HK-2 (cell line): ENCODE measurements around the gene CEP290.
"Not testable (repeated sequence)": the region's sequence is repeated elsewhere in the genome, so short reads cannot be mapped to it uniquely, and the experiment has no call there.

ENCODE experiments used
- DNase-seq: peaks from one replicate; pipeline ENCODE4 v3.0.0-alpha.2; 2018; ENCODE audit not compliant: unreplicated experiment

The CEP290 gene

DNA sequence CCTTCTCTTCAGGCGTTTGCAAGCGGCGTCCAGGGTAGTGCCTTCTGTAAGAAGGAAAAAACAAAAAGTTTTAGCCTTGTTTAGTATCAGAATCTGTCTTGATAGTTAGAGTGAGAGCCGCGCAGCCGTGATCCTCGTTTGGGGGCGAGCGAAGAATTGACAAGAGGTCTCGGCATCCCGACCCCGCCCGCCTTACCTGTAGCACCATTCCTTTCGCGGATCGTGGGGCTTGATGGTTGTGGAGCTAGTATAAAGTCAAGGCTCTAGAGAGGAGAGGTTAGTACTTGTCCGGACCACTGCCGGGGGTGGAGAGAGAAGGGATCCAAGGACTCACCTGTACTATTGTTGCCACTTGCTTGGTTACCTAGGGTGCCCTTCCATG lies 713 bp upstream of the CEP290 start:
- DNase-seq = no peak

DNA sequence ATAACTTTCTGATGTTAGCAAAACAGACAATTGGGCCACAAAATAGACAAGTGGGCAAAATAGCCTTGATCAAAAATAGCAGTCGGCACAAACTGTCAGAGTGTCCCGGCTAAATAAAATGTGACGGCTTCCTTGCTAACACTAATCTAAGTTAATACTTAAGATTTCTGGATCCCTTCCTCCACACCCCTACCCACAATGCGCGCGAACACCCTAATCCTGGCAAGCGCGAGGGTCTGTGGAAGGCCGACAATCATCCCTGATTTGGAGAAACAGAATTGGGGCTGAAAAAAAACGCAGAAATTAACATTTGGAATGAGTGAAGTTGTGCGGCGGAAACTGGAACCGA lies 489 bp downstream of the CEP290 start:
- no peak for DNase-seq

DNA sequence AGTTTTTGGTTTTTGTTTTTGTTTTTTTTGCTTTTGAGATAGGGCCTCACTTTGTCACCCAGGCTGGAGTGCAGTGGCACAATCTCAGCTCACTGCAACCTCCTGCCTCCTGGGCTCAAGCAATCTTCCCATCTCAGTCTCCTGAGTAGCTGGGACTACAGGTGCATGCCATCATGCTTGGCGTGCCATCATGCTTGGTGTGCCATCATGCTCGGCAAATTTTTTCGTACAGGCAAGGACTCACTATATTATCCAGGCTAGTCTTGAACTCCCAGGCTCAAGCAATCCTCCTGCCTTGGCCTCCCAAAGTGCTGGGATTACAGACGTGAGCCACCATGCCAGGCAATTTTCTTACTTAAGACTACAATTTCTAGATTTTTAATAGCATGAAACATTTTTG lies 2.2 kb downstream of the CEP290 start:
- DNase-seq = not testable (repeated sequence)

DNA sequence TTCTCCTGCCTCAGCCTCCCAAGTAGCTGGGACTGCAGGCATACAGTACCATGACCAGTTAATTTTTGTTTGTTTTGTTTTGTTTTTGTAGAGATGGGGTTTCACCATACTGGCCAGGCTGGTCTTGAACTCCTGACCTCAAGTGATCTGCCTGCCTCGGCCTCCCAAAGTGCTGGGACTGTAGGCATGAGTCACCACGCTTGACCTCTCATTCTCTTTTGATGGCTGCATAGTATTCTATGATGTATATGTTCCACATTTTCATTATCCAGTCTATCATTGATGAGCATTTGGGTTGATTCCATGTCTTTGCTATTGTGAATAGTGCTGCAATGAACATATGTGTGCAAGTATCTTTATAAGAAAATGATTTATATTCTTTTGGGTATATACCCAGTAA lies 8.7 kb downstream of the CEP290 start:
- not testable (repeated sequence) for DNase-seq

DNA sequence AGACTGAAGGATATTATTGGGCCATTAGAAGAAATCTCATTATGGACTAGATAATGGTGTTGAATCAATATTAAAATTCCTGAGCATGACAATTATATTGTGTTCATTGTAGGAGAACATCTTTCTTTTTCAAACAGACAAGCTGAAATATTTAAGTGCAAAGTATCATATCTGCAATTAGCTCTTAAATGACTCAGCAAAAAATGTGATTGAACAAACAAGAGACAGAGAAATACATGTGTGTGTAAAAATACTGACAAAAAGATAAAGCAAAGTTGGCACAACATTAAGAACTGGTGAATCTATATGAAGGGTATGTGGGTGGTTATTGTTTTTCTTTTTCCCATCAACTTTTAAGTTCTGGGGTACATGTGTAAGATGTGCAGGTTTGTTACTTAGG lies 9.5 kb downstream of the CEP290 start:
- no peak for DNase-seq

DNA sequence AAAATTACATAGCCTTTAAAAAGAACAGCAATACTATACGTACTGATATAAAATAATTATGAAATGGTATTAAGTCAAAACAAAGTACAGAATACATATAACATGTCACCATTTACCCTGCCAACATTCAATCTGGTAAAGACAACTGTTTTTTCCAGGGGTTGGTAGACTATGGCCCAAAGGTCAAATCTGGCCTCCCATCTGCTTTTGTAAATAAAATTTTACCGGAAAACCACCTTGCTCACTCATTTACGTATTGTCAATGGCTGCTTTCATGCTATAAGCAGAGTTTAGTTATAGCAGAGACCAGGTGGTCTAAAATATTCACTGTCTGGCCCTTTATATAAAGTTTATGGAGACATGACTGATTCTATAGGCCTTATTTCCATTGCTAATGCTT lies 14.0 kb downstream of the CEP290 start:
- DNase-seq = no peak

DNA sequence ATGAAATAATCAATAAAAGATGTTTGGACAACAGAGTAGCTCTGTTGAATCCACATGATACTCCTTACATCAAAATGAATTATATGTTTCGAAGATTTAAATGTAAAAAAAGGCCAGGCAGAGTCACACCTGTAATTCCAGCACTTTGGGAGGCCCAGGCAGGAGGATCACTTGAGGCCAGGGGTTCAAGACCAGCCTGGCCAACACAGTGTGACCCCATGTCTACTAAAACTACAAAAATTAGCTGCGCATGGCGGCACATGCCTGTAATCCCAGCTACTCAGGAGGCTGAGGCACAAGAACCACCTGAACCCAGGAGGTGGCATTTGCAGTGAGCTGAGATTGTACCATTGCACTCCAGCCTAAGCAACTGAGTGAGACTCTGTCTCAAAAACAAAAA lies 14.8 kb downstream of the CEP290 start:
- DNase-seq = no peak

DNA sequence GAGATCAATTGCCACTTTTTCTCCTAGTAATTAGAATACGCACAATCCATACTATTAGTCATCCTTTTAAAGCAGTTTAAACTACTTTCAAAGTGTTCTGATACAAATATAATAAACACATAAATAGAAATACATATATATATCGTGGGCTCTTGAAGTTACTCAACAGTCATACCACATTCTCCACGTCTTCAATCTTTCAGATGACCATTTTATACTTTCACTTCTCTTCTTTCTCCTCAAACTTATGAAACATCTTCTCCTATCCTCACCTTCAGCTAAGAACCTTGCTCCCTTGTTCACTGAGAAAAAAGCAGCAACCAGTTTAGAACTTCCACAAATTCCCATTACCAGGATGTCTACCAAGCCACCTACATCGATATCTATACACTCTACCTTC lies 19.2 kb downstream of the CEP290 start:
- no peak for DNase-seq

DNA sequence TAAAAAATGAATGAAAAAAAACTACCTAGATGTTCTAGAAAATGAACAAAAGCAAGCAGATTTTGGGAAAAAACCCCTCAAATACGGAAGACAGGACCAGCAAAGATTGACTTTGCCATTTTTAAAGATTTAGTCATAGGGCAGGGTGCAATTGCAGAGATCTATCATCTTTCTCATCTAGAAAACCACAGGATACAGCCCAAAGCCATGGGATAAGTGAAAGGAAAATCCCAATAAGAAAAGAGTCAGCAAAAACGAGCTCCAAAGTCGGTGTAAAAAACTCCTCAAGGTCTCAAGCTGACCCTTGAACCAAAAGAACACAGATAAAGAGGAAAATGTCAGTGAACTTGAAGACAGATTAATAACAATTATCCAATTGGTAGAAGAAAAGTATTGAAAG lies 28.0 kb downstream of the CEP290 start:
- no peak for DNase-seq

DNA sequence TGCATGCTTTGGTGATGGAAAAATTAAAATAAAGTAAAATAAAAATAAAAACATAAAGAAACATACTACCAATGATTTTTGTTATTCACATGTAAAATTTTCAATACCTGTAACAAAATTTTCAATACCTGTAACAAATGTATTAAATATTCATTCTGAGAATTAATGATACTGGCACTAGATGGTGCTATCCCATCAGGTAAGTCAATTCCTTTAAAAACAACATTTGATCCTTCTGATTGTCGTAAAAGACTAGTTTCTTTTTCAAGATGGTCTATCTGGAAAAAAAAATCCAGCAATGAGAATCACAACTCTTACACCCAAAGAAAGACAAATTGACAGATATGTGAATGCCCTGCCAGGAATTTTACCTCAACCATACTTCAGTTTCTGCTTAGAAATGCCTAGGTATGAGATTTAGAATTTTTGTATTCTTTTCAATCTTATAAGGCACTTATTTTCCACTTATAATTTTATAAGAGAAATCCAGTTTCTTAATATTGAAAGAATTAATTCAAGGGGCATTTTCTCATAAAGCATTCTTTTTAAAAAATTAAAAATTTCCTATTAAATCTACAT lies 30.7 kb downstream of the CEP290 start:
- no peak for DNase-seq

DNA sequence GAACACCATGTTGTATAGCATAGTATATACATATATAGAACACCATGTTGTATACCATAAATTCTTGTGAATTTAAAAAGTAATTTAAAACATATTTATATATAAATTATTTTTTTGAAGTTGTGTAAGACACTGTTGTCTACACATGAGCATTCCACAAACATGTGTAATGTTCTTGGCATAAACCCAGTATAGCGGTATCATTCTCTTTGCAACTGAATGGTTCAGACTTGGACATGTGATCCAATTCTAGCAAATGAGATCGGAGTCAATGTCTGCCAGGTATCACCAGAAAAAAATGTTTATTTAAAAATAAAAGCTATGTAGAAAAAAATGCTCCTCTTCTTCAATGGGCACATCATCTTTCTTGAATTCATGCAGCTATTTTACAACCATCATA lies 33.9 kb downstream of the CEP290 start:
- DNase-seq = no peak

DNA sequence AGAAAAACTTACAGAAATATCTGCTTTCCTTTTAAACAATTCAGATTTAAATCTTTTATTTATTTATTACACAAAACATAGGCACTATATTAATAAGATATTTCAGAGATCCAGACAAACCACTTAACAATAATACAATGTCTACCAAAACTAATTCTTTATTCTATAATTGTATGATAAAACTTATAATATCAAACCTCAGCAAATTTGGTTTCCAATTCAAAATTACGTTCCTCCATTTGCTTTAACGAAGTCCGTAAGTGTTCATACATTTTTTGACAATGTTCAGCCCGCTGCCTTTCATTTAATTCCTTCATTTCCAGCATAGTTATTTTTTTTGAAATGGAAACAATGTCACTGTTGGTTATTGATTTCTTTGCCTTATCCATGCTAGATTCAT lies 48.3 kb downstream of the CEP290 start:
- no peak for DNase-seq

DNA sequence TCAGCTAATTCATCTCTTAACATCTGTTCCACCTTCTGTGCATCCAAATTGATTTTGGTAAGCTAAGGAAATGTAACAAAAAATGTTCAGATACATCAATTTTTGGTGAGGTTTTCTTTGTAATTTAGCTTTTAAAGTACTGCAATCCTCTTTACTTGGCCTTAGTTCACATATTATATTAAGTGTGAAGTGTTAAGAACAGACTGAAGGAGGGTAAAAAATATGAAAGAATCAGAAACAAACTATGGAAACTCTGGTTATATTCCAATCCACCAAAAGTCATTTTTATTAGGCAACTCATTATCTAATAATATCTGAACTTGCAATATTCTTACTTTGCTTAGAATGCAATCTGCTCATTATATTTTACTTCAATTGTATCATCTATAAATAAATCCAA lies 49.1 kb downstream of the CEP290 start:
- DNase-seq = no peak

DNA sequence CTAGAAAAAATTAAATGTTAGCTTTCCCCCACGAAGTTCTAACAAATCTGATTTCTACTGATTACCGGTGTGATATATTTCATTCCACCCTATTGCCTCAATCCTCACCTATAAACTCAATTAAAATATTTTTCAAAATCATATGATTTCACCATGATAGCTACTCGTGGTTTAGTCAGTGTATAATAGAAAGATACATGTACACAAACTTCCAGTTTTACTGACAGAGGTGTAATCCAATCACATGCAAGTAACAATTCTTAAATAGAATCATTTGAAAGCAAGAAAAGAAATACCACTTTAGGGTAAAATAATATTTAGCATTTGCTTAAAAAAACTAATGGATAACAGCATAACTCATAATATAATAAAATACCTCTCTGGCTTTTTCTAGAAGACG lies 57.7 kb downstream of the CEP290 start:
- no peak for DNase-seq

DNA sequence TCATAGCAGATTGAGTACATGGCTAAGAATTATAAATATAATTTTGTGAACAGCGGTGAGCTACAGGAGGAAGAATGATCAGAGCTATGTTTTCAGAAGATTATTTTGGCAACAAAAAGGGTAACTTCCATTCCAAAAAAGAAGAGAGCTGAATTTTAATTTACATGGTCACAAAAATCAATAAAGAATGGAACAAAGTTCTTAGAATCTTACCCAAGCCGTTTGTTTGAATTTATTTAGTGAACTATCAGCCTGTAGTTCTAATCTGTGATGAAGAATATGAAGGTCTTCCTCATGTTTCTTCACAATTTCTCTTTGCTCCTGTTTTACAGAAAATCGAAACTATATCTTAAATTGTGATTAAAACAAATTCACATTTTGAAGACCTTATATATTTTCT lies 58.3 kb downstream of the CEP290 start:
- no peak for DNase-seq

DNA sequence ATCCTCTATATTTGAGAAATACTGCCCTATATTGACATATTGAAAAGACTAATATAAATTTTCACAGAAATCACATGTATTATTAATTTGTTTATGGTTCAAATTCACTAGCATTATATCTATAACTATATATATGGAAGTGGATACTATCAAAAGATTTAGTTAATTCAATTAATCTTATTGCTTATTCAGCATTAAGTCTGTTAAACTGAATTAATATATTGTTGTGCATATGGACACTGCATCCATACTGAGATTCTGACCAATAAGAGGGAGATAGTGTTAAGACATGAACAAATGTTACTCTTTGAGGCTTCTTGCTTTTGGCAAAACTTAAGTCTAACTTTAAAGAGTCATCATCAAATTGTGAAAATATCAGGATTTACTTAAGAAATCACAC lies 60.6 kb downstream of the CEP290 start:
- no peak for DNase-seq

DNA sequence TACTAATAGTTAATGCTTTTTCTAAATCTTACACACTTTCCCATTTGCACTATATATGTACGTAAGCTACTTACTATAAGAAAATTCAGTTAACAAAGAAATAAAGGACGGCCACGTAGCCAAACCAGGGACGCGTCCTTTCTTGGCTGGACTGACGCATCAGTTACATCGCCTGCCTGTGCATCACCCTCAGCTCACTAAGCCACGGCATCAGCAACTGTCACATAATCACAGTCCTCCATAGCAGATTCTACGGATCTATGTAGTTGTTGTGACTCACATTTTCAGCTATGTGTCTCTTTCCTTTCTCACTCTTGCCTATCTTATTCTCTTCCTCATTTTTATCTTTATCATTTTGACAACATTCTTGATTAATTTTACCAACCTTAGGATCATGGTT lies 74.6 kb downstream of the CEP290 start:
- DNase-seq = no peak

DNA sequence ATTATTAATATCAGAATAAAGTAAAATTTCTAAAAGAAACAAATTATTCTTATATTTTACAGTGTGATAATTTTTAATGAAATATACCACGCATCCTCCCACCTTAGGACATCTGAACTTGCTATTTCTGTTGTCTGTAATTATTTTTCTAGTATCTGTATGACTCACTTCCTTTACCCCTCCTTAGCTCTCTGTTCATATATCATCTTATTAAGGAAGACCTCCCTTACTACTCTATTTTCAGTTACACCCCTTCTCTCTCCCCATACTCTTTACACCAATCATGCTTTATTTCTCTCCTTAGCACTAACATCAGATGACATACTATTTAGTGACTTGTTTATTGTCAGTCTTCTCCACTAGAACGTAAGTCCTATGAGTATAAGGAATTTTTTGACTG lies 78.5 kb downstream of the CEP290 start:
- no peak for DNase-seq

DNA sequence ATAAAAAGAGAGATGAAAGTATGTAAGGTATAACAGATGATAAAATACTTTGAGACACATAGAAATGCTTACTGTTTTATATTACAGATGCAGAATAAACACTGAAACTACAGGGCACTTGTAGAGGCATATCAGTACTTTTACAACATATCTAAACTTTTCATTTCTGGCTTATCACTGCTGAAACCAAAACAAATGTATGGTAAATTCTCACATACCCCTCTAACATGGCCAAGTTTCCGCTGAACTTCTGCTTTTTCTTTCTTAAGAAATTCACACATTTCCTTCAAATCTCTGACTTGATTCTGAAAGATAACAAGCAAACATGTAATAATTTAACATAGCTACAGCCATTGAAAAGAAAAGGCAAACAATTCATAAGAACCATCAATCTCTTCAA lies 79.4 kb downstream of the CEP290 start:
- DNase-seq = no peak

DNA sequence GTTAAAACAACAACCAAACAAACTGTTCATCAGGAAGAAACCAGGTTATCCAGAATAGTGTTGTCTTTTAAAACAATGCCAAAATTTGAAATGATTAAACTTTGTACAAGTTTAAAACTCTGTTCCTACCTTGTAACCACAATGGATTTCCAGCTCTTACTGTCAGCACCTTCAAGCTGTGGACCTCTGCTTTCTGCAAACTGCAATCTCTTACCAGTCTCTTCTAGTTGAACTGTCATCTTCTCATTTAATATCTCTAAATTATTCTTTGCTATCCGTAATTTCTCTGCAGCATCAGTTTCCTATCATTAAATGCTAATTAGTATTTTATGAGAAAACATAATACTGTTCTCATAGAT lies 83.2 kb downstream of the CEP290 start:
- no peak for DNase-seq

DNA sequence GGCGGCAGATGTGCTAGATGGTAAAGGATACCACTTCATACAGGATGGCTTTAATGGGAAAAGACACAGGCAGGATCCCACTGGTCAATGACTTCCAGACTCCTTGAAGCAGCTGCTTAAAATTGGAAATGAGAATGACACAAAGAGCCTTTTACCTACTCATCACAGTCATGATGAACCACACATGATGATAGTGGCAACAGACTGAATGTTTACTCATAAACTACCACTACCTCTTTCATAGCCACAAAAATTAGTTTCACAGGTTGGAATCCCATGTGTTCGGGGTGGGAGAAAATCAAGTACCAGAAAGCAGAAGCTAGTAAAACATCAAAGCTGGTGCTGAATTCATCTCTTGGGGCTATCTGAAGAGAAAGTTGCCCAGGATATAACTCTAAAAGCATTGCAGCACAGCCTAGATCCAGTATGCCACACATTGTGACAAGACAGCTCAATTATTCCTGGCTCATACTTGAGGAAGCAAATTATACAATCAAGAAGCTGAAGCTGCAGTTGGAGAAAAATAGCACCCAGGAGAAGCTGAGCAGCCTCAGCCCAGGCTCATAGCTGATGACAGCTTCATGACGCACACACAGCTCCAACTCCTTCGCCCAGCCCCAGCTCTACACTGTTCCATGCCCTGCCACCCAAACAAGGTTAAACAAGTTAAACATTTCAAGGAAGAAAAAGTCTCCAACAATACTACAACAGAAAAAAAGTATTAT lies 83.7 kb downstream of the CEP290 start:
- DNase-seq = no peak

DNA sequence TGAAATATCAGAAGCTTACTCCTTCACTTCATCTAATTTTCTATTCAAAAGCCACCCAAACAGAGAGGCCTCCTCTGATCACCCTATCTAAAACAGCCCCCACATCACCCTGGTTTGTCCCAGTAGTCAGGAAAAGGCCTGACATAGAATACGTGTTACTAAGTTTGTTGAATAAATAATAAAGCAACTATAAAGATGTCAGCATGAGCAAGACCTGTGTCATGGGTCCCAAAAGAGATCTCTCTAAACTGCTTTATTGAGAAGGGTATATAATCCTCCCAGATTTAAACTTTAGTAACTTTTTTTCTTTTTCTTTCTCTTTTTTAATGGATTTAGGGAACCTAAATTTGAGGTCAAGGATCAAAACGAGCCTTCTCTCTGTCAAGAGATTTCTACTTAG lies 85.3 kb downstream of the CEP290 start:
- no peak for DNase-seq

DNA sequence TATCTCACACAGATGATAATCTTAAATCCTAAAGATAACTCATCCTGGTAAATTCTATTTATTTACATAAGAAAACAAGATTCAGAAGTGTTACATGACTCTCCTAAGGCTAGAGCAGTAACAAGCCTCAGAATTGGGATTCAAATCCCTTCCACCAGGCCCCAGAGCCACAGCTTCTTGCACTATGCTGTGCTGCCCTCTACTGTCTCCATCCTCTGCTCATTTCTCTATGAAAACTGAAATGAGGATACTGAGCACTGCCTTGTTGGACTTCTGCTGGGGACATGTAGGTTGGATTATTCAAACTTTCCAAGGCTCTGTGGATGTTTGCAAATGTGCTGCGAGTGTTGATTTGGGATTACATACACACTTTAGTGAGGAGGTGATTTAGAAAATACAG lies 89.2 kb downstream of the CEP290 start:
- peak; percentile 17 for DNase-seq

DNA sequence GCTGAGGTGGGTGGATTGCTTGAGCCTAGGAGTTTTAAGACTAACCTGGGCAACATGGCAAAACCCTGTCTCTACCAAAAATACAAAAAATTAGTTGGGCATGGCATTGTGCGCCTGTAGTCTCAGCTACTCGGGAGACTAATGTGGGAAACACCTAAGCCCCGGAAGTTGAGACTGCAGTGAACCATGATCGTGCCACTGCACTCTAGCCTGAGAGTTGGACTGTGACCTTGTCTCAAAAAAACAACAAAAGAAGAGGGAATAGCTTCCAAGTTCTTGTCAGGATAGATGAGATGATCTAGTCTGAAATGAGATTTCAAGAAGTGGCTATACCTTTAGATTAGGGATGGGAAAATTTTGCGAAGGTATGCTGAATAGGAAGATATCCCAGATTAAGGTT lies 97.9 kb downstream of the CEP290 start:
- no peak for DNase-seq
